ENCODE measurements around the gene CHST7.

The CHST7 gene

GRCh38 chrX:46571423-46572339 lies 1.9 kb upstream of the CHST7 start:
- no peak for DNase-seq
- intact Hi-C loops (cut with DNase I): no loop called here

GRCh38 chrX:46572340-46572936 lies 1.1 kb upstream of the CHST7 start:
- intact Hi-C loops (cut with DNase I): no loop called here
- no peak for DNase-seq

- DNase-seq: peak in 32 of 42 donors; percentile 20 to 62 (median 33)
These were observed 568 bp downstream of the CHST7 start for GRCh38 chrX:46573892-46574773.

GRCh38 chrX:46574774-46575381 lies 1.3 kb downstream of the CHST7 start:
- DNase-seq: peak in 15 of 42 donors; percentile 7 to 46 (median 30)
- intact Hi-C loops (cut with DNase I): no loop called here

More at GRCh38 chrX:46573892-46574773, 568 bp downstream of the CHST7 start:
- intact Hi-C loops (cut with DNase I): no loop called here

GRCh38 chrX:46575586-46575985 lies 2.0 kb downstream of the CHST7 start:
- no peak for DNase-seq
- intact Hi-C loops (cut with DNase I): no loop called here

- DNase-seq: peak in 11 of 42 donors; percentile 3 to 51 (median 10)
- intact Hi-C loops (cut with DNase I): no loop called here
These were observed 2.4 kb downstream of the CHST7 start for GRCh38 chrX:46575991-46576392.

- peak in 13 of 42 donors; percentile 5 to 56 (median 36) for DNase-seq
- intact Hi-C loops (cut with DNase I): no loop called here
These were observed 2.9 kb downstream of the CHST7 start for GRCh38 chrX:46576458-46576857.

- intact Hi-C loops (cut with DNase I): no loop called here
- DNase-seq: no peak
These were observed 3.8 kb downstream of the CHST7 start for GRCh38 chrX:46577221-46578005.

- intact Hi-C loops (cut with DNase I): no loop called here
- DNase-seq: no peak
These were observed 5.7 kb downstream of the CHST7 start for GRCh38 chrX:46579250-46579649.

GRCh38 chrX:46580613-46581012 lies 7.0 kb downstream of the CHST7 start:
- no peak for DNase-seq
- intact Hi-C loops (cut with DNase I): no loop called here

- no peak for DNase-seq
- intact Hi-C loops (cut with DNase I): no loop called here
These were observed 8.8 kb downstream of the CHST7 start for GRCh38 chrX:46582325-46582724.

GRCh38 chrX:46582966-46583365 lies 9.4 kb downstream of the CHST7 start:
- DNase-seq: peak in 2 of 42 donors; percentile 6 to 8
- intact Hi-C loops (cut with DNase I): no loop called here

- no peak for DNase-seq
- intact Hi-C loops (cut with DNase I): no loop called here
These were observed 11.2 kb downstream of the CHST7 start for GRCh38 chrX:46584736-46585135.

GRCh38 chrX:46587158-46587557 lies 13.6 kb downstream of the CHST7 start:
- DNase-seq: no peak
- intact Hi-C loops (cut with DNase I): no loop called here

GRCh38 chrX:46587753-46588171 lies 14.2 kb downstream of the CHST7 start:
- no peak for DNase-seq
- intact Hi-C loops (cut with DNase I): no loop called here

- DNase-seq: peak in 7 of 42 donors; percentile 9 to 65 (median 30)
- intact Hi-C loops (cut with DNase I): no loop called here
These were observed 14.7 kb downstream of the CHST7 start for GRCh38 chrX:46588263-46588662.

GRCh38 chrX:46589977-46590723 lies 16.6 kb downstream of the CHST7 start:
- DNase-seq: no peak
- intact Hi-C loops (cut with DNase I): no loop called here

GRCh38 chrX:46595084-46595483 lies 21.5 kb downstream of the CHST7 start:
- intact Hi-C loops (cut with DNase I): no loop called here
- DNase-seq: no peak

Data from head of caudate nucleus (tissue), 42 donors.